Esophagus mucosa (tissue), 1 donor: ENCODE results near the gene REEP2. TPM values are rescaled to one million over a fixed set of nuclear protein-coding genes. Genes with fewer than 3 reads are reported as not detected.

Experiments used
- ATAC-seq: fragments of 200-7000 bp; cut with Tn5 transposase; one replicate; pipeline ENCODE4 v1.9.1; 2020
- total RNA-seq: library from RNA; stranded (reverse); gene quantifications from one replicate; pipeline ENCODE4 v1.2.4, GENCODE V29; 2023
- donor health status: DM: yes; HTN: yes; CAD: no.

Gene REEP2
- total RNA-seq, 1 donor from 2014 or later: 0.36 TPM

GRCh38 chr5:138448481-138449398, 9.9 kb downstream of the REEP2 start:
- no peak for ATAC-seq

GRCh38 chr5:138449501-138450239, 10.8 kb downstream of the REEP2 start:
- peak; percentile 90 for ATAC-seq

GRCh38 chr5:138450971-138451370, 12.1 kb downstream of the REEP2 start:
- ATAC-seq: no peak

GRCh38 chr5:138452720-138453119, 13.9 kb downstream of the REEP2 start:
- ATAC-seq: no peak

GRCh38 chr5:138453590-138453989, 14.7 kb downstream of the REEP2 start:
- no peak for ATAC-seq

- ATAC-seq: no peak
Measured at GRCh38 chr5:138454121-138454520, 15.3 kb downstream of the REEP2 start.

- no peak for ATAC-seq
Measured at GRCh38 chr5:138455232-138455930, 16.5 kb downstream of the REEP2 start.

- ATAC-seq: no peak
Measured at GRCh38 chr5:138457531-138458275, 18.8 kb downstream of the REEP2 start.

GRCh38 chr5:138458384-138458783, 19.5 kb downstream of the REEP2 start:
- ATAC-seq: no peak

- ATAC-seq: no peak
Measured at GRCh38 chr5:138458856-138459255, 20.0 kb downstream of the REEP2 start.

- no peak for ATAC-seq
Measured at GRCh38 chr5:138459311-138459933, 20.6 kb downstream of the REEP2 start.

- no peak for ATAC-seq
Measured at GRCh38 chr5:138460032-138460693, 21.3 kb downstream of the REEP2 start.

- no peak for ATAC-seq
Measured at GRCh38 chr5:138461343-138462125, 22.7 kb downstream of the REEP2 start.

- ATAC-seq: no peak
Measured at GRCh38 chr5:138463419-138464007, 24.7 kb downstream of the REEP2 start.

GRCh38 chr5:138464008-138464387, 25.1 kb downstream of the REEP2 start:
- ATAC-seq: peak; percentile 59

GRCh38 chr5:138464388-138465260, 25.8 kb downstream of the REEP2 start:
- ATAC-seq: peak; percentile 72

GRCh38 chr5:138465261-138466124, 26.6 kb downstream of the REEP2 start, which contains the start of gene EGR1:
TSS of gene EGR1 (plus strand) at chr5:138465479. CDS start at chr5:138465762, 283 bp downstream.
- peak; percentile 56 for ATAC-seq
